HT-29 (cell line): ENCODE data around the gene CLUH. TPM values are rescaled to one million over a fixed set of nuclear protein-coding genes. Genes with fewer than 3 reads are reported as not detected.

Experiments
- DNase-seq: peaks from one replicate; pipeline ENCODE4 v3.0.0-alpha.2; 2015; ENCODE audit warnings: low spot score
- total RNA-seq: library from RNA; depleted of rRNA; stranded (reverse); fragments of >200 nt; shearing (Covaris generic); gene quantifications from 2 replicates; pipeline ENCODE4 v1.2.3, GENCODE V29; 2014; rRNA removed

The CLUH gene, protein sequence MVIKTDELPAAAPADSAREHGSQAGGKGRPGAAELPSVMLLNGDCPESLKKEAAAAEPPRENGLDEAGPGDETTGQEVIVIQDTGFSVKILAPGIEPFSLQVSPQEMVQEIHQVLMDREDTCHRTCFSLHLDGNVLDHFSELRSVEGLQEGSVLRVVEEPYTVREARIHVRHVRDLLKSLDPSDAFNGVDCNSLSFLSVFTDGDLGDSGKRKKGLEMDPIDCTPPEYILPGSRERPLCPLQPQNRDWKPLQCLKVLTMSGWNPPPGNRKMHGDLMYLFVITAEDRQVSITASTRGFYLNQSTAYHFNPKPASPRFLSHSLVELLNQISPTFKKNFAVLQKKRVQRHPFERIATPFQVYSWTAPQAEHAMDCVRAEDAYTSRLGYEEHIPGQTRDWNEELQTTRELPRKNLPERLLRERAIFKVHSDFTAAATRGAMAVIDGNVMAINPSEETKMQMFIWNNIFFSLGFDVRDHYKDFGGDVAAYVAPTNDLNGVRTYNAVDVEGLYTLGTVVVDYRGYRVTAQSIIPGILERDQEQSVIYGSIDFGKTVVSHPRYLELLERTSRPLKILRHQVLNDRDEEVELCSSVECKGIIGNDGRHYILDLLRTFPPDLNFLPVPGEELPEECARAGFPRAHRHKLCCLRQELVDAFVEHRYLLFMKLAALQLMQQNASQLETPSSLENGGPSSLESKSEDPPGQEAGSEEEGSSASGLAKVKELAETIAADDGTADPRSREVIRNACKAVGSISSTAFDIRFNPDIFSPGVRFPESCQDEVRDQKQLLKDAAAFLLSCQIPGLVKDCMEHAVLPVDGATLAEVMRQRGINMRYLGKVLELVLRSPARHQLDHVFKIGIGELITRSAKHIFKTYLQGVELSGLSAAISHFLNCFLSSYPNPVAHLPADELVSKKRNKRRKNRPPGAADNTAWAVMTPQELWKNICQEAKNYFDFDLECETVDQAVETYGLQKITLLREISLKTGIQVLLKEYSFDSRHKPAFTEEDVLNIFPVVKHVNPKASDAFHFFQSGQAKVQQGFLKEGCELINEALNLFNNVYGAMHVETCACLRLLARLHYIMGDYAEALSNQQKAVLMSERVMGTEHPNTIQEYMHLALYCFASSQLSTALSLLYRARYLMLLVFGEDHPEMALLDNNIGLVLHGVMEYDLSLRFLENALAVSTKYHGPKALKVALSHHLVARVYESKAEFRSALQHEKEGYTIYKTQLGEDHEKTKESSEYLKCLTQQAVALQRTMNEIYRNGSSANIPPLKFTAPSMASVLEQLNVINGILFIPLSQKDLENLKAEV (N-terminal part only)
- 156 and 168 TPM in 2 replicates for total RNA-seq

DNA sequence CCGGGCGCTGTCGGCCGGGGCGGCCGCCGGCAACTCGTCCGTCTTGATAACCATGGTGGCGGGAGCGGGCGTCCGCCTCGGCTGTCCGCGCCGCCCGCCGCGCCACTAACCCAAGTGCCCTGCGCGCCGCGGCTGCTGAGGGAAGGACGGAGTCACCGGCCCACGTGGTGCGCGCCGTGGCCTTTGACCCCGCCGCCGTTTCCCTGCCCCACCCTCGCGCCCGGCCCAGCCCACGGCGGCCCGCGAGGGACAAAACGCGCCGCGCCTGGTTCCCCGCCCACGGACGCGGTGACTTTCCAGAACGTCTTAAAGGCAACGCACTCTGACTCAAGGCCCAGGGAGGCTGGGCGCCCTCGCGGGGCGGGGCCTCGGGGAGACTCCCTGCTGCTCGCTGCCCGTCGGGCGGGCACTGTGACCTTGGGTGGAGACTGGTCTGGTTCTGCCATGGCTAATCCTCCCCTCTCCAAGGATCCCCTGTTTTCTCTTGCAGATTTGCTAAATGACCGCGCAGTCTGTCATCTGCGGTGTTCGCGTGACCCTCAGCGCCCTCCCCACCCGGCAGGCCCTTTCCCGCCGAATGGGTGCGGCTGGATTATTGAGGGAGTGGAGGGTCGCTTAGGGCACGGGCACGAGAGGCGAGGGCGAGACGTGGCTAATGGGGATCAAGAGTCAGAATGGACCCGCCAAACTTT is at the start of gene CLUH:
CLUH (minus strand) TSS at position 157 of the 692 bp plus-strand sequence; CDS start at position 54, 103 bp downstream.
- peak; percentile 88 for DNase-seq

DNA sequence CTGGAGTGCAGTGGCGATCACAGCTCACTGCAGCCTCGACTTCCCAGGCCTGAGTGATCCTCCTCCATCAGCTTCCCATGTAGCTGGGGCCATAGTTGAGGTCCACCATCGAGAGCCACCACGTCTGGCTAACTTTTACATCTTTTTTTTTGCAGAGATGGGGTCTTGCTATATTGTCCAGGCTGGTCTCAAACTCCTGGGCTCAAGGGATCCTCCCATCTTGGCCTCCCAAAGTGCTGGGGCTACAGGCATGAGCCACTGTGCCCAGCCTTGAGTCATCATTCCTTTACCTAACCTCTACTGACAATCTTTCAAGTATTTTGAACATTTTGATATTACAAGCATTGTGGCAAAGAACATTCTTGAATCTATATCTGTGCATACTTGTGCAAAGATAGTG is 47.3 kb upstream of the CLUH start:
- no peak for DNase-seq

DNA sequence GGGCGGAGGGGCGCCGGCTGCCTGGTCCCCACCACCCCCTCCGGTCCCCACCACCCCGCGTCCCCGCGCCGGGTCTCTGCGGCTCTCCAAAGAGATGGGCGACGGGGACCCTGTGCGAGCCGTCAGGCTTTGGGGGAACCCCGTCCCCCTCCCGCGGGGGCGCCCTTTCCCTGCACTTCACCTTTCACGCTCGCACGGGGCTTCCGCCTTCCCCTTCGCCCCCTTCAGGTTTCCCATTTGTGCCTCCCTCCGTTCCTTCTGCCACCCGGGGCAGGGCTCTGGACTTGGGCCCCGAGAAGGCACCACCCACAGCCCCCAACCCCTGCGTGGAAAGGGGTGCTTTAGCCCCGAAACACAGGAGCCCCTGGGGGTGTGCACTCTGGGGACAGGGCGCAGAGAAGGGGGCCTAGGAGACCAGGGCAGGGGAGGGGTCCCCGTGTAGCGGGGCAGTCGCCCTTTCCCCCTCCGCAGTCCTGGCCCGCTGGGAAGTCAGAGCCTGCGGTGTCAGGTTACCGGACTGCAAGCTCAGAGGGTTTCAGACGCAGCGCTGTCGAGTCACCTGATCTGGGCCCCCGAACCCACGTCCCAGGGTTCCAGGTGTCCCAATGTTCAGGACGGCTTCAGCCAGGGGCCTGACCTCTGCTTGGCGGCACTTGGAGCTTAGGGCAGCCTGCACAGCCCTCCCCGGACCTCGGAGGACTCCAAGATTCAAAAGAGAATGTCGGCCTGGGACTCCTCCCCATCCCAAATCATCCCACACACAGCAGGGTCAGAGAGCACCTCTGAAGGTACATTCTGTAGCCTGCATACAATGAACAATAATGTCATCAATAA is 44.5 kb upstream of the CLUH start:
- DNase-seq: no peak

DNA sequence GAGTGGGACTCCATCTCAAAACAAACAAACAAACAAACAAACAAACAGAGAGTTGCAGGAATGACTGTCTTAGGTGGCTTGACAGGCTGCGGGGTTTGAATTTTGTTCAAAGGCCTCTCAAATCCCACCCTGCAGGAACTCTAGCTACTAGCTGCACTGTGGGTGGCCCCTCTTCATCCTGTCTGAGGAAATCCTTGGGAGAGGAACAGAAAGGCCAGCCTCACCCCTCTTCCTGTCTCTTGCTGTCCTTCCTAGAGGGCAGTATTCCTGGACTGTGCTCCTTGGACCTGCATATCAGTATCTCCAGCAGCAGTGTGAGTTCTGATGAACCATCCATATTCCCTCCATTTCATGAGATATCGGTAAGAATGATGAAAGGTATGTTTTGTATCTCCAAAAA is 39.9 kb upstream of the CLUH start:
- no peak for DNase-seq

DNA sequence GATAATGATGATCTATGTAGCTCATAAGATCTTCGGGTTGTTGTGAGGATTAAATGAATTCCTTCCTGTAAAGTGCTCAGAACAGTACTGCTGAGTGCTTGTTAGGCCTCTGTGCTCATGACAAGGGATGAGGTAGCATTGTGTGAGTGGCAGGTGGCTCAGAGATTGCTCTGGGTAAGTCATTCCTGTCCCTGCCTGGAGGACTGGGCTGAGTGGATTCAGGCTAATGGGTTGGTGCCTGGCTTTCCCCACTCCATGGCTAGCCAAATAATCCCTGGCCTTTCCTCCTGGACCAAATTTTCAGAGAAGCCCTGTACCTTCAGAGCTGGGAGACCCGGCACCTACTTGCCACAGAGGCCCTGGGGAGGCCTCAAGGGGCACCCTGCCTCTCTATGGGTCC is 39.2 kb upstream of the CLUH start:
- DNase-seq: no peak

DNA sequence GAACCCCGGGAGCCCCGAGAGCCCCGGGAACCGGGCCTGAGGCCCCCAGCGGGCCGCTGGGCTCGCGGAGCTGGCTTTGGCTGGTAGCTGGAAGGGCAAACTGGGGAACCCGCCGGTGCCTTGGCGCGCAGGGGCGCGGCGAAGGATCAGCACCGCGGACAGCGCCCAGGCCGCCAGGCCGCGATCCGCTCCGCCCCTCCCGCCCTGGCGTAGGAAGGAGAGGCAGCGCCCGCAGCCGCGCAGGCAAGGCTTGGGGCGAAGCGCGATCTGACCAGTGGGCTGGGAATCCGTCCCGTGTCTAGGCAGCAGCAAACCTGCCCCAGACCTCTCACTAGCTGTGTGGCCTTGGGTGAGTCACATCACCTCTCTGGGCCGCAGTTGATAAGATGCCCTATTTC is 38.2 kb upstream of the CLUH start:
- DNase-seq: peak; percentile 67

DNA sequence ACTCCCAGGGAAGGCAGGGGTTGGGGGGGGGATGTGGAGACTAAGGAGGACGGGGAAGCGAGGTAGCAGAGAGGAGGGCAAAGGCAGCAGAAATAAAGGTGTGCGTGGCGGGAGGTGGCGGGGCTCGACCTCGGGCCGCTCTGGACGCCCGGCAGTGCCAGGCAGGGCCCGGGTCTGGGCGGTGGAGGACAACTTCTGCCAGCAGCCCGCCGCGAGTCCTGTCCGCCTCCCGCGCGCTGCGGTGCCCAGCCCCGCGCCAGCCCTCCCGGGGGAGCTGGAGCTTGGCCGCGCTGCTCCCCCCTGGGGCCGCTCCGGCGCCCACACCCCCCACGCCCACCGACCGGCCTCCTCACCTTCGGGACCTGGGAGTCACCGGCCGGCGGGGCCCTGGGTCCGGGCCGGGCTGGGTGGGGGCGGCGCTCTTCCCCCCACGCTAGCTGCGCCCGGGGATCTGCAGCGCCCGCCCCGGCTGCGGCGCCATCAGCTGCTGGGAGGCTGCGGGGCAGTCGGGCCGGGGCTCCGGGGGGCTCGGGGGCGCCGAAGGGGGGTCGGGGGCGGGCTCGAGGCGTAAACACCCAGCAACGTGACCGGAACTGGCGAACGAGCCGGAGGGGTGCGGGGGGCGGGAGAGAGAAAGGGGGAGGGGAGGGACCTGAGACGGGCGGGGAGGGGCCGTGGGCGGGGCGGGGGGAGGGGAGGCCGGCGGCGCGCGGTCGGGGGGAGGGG is 37.7 kb upstream of the CLUH start, which contains the start of gene CCDC92B:
CCDC92B (minus strand) TSS at position 595 of the 726 bp plus-strand sequence. CDS start 14,507 bp downstream, outside the sequence.
- no peak for DNase-seq

DNA sequence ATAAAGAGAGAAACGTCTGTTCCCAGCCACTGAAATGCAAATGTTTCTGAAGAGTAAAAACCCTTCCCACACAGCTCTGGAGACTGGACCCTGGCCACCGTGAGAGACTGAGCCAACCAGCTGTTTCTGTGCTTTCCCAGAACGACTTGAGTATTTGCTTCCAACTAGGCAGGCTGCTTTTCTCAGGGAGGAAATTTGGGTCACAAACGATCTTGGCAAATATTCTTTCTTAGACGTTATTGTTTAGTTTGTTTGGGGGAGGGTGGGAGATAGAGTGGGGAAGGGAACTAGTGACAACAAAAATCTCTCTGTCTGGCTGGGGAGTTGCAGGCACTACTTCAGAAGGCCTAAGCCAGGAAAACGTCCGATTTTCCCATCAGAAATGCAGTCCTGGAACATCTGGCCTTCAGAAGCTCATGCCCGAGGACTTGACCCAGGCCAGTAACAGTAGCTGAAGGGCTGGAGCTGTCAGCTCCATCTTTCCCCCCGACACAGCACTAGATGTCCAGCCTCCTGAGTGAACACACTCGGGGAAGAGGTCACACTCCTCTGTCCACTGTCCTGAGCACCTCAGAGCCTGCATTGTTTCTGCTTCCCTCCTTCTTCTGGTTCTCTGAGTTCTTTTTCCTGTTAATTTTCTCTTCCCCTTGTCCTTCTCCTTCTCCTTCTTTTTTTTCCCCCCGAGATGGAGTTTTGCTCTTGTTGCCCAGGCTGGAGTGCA is 33.9 kb upstream of the CLUH start:
- no peak for DNase-seq

DNA sequence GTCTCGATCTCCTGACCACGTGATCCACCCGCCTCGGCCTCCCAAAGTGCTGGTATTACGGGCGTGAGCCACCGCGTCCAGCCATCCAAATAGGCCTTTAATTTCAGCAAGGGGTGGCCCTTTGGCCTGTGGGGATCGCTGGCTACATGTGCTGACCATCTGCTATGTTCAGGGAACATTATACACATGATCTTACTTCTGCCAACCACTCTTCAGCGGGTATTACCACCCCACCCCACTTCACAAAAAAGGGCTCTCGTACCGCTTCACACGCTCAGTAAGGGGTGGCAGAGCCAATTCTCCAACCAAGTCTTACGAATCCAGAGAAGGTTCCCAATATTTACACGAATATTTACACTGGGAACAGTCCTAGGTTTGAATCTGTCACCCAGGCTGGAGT is 26.1 kb upstream of the CLUH start:
- no peak for DNase-seq

DNA sequence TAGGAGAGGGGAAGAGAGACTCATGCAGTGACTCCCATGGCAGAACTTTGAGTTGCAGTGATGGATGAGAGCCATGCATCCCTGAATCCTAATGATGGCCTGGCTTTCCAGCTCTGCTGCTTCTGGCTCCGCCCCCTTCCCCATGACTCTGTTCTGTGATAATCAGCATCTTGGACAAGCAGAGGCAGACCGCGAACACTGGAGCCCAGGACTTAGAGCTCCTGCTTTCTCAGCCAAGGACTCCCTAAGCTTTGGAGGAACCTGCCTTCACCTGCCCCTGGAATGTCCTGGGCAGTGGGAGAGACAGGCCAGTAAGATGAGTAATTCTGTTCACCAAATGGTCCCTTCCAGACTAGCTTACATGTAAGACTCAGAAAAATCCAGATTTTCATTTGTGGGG is 25.4 kb upstream of the CLUH start:
- peak; percentile 9 for DNase-seq

DNA sequence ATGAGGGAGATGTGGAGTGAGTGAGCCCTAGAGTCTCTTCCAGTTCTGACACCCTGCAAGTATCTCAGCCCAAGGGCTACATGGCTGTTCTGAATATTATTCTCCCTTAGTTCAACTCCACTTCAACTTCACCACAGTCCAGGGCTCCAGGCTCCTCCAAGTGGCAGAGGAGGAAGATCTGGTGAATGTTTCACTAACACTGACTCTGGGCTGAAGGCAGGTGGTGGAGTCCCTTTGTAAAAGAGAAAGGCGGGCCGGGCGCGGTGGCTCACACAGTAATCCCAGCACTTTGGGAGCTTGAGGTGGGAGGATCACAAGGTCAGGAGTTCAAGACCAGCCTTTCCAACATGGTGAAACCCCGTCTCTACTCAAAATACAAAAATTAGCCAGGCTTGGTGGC is 24.3 kb upstream of the CLUH start:
- peak; percentile 19 for DNase-seq

DNA sequence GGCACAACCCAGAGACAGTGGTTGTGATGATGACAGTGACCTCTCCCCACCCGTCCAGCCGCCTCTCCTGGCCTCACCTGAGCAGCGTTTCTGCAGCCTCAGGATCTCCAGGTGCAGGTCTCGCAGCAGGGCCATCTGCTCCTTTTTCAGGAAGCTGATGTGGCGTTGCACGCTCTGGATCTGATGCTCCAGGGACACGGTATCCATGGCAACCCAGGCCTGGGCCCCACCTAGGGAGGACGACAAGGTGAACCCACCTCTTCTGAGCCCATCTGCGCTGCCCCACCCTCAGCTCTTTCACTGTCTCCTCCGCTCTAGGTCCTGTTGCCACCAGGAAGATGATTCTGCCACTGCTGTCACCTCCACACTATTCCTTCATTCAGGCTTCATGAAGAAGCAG is 23.4 kb upstream of the CLUH start:
- DNase-seq: no peak

DNA sequence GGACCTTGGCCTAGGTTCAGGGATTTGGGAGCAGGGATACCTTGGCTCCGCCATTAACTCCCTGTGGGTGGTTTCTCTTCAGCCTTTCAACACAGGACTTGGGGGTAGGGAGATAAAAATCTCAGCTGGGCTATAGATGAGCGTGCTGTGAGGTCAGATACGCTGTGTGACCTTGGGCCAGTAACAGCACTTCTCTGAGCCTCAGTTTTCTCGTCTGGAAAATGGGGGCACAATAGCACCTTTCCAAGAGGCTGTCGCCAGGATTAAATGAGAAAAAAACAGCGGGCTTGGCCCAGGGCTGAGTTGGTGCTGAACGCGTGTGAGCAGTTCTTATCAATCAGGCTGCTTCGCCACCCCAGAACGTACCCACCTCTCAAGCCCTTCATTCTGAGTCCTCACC is 20.2 kb upstream of the CLUH start:
- DNase-seq: no peak

DNA sequence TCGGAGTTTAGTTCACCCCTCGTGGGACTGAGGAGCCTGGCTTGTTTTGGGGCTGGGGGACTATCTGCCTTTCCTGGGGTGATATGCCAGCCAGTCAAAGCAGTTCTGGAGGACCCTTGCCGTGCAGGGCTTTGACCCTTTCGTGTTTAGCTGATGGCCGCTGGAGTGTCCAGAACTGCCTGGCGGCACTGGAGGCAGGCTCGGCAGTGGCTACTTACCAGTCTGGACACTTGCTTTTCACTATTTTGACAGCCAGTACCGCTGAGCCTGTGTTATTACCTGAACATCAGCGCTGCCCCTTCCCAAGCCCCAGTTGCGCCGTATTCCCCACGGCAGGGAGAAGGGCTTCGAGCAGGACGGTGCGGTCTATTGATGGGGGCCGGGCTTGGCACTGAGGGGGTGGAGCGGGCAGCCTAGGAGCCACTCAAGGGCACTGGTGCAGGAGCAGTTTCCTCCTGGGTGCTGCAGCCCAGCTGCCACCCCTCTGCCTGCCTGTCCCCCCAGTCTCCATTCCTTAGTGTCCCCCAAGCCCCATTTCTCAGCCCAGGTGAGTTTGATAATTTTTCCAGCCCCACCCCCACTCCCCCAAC is 19.3 kb upstream of the CLUH start:
- no peak for DNase-seq

DNA sequence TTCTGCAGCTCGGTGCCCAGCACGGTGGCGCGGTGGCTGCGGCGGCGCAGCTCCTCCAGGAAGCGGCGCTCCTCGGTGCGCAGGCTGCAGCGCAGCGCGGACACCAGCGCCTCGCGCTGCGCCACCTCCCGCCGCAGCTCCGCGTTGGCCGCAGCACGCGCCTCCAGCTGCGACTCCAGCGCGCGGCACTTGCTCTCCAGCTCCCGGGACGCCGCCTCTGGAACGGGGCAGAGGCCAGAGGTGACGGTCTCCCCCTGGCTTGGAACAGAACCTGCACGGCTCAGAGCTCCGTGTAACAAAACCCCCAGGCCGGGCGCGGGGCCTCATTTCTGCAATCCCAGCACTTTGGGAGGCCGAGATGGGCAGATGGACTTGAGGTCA is 13.2 kb upstream of the CLUH start:
- DNase-seq: peak; percentile 51

DNA sequence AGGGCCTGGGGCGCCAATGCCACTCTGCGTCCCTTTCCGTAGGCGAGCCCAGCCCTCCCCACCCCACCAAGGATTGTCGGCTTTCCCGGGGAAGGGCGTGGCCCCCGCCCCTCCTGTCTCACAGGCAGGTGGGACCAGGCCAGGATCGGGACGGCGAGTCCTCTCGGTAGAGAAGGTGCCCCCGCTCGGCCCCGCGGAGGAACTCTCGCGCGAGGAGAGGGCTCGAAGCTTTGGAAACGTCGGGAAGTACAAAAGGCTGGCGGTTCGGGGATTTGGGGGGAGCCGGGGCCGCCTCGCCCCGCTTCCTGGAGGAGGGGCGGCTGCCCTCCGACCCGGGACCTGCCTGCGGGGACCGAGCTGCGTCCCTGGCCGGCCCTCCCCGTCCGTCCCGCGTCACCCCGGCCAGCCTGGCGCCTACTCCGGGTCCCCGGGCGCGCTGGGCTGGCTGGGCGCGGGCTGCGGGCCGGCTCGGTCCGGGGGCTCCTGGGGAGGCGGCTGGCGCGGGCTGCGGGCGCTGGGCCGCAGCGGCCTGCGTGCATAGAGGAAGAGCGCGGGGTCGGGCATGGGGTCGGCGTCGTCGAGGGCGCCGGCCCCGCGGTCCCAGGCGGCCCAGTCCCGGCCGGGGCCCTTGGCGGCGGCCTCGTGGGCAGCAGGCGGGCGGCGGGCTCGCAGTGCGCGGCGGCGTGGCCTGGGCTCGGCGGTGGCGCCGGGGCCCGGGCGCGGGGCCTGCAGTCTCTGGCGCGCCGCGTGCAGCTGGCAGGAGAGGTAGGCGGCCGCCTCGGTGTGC is 12.6 kb upstream of the CLUH start:
- peak; percentile 57 for DNase-seq

DNA sequence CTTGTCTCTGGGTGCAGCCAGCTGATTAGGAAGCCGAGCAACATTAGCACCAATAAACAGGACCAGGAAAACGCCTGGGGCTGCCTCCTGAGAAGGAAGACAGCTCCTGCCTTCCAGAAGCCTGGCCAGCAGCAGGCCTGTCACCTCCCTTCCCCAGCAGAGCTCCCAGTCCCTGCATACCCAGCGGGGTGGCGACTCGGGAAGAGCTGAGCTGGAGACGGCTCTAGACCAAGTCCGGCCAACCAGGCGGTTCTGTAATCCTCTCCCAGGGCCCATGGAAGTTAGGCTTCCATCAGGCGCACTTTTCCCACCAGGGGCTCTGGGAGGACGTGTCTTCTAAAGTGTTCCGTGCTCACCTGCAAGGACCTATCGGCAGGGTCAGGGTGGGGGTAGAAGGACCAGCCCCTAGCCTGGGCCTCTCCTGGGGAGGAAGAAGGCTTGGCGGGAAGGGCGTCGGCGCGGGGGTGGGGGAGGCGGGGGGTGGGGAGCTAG is 12.0 kb upstream of the CLUH start:
- peak; percentile 68 for DNase-seq
